Measurements from ENCODE around the gene PRPF8.

DNA sequence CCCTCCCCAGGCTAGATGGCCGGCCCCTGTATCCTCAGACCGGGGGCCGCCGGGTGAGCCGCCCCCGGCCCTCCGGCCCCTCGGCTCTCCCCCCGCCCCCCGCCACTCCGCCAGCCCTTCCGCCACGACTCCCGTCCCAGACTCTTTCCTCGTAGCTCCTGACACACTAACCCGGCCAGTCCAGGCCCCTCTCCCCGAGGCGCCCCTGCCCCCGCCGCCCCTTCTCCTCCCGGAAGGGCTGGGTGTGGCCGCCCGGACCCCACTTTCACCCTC lies 31.1 kb upstream of the PRPF8 start:
- TF ChIP-seq, protein P1, sequence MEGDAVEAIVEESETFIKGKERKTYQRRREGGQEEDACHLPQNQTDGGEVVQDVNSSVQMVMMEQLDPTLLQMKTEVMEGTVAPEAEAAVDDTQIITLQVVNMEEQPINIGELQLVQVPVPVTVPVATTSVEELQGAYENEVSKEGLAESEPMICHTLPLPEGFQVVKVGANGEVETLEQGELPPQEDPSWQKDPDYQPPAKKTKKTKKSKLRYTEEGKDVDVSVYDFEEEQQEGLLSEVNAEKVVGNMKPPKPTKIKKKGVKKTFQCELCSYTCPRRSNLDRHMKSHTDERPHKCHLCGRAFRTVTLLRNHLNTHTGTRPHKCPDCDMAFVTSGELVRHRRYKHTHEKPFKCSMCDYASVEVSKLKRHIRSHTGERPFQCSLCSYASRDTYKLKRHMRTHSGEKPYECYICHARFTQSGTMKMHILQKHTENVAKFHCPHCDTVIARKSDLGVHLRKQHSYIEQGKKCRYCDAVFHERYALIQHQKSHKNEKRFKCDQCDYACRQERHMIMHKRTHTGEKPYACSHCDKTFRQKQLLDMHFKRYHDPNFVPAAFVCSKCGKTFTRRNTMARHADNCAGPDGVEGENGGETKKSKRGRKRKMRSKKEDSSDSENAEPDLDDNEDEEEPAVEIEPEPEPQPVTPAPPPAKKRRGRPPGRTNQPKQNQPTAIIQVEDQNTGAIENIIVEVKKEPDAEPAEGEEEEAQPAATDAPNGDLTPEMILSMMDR (IDR thresholded peaks at IDR 0.05) = no peak
- no peak for TF ChIP-seq POLR2A (IDR thresholded peaks at IDR 0.05)
